ENCODE data around the gene ACSM2B.
"Not testable (repeated sequence)": the region's sequence is repeated elsewhere in the genome, so short reads cannot be mapped to it uniquely, and the experiment has no call there.

GRCh38 chr16:20531795-20532194 is 44.4 kb downstream of the ACSM2B start:
- not testable (repeated sequence) for TF ChIP-seq CTCF (IDR thresholded peaks at IDR 0.05; ENCODE audit: low read depth, low read length); EZH2phosphoT487 (IDR thresholded peaks at IDR 0.05; ENCODE audit: low read depth)
